ENCODE measurements around the gene FLT3LG. TPM values are rescaled to one million over a fixed set of nuclear protein-coding genes. Genes with fewer than 3 reads are reported as not detected.

Gene FLT3LG
- total and polyA plus RNA-seq, 2 donors: 3.4 to 18.8 TPM

Small RNAs within 50 kb of the gene (small RNA-seq; reads per million reads assigned to genes)
- gene COX6CP7 (not detected), gene MIR150 (31.4 reads per million, percentile 96 among the genes with 10 or more reads in this experiment), gene SNORD32A (not detected), gene SNORD33 (not detected), gene SNORD34 (not detected), gene SNORD35A (not detected), gene SNORD35B (not detected)

Other genes with a start within 250 kb of the FLT3LG start
- gene SLC6A16, start 149.0 kb upstream of the FLT3LG start, total RNA-seq: 0.26 TPM
- 2.0 TPM for gene SLC6A16, start 149.0 kb upstream of the FLT3LG start, polyA plus RNA-seq
- 6.5 TPM for gene CD37, start 138.8 kb upstream of the FLT3LG start, total RNA-seq
- 12.4 TPM for gene CD37, start 138.8 kb upstream of the FLT3LG start, polyA plus RNA-seq
- 21.1 TPM for gene TEAD2, start 111.8 kb upstream of the FLT3LG start, total RNA-seq
- gene TEAD2, start 111.8 kb upstream of the FLT3LG start, polyA plus RNA-seq: 54.8 TPM
- not detected for gene DKKL1, start 110.3 kb upstream of the FLT3LG start, total RNA-seq
- 0.46 TPM for gene DKKL1, start 110.3 kb upstream of the FLT3LG start, polyA plus RNA-seq
- not detected for gene KASH5, start 86.0 kb upstream of the FLT3LG start, total RNA-seq
- not detected for gene KASH5, start 86.0 kb upstream of the FLT3LG start, polyA plus RNA-seq
- gene PTH2, start 50.8 kb upstream of the FLT3LG start, total RNA-seq: not detected
- not detected for gene PTH2, start 50.8 kb upstream of the FLT3LG start, polyA plus RNA-seq
- gene GFY, start 48.8 kb upstream of the FLT3LG start, total RNA-seq: not detected
- not detected for gene GFY, start 48.8 kb upstream of the FLT3LG start, polyA plus RNA-seq
- 0.85 TPM for gene SLC17A7, start 32.7 kb upstream of the FLT3LG start, total RNA-seq
- 2.1 TPM for gene SLC17A7, start 32.7 kb upstream of the FLT3LG start, polyA plus RNA-seq
- 49.6 TPM for gene PIH1D1, start 22.4 kb upstream of the FLT3LG start, total RNA-seq
- 69.6 TPM for gene PIH1D1, start 22.4 kb upstream of the FLT3LG start, polyA plus RNA-seq
- gene ALDH16A1, start 21.0 kb upstream of the FLT3LG start, total RNA-seq: 14.2 TPM
- gene ALDH16A1, start 21.0 kb upstream of the FLT3LG start, polyA plus RNA-seq: 34.7 TPM
- 2,198 TPM for gene RPL13A, start 13.4 kb downstream of the FLT3LG start, total RNA-seq
- gene RPL13A, start 13.4 kb downstream of the FLT3LG start, polyA plus RNA-seq: 3,726 TPM
- gene RPS11, start 22.2 kb downstream of the FLT3LG start, total RNA-seq: 1,853 TPM
- 3,946 TPM for gene RPS11, start 22.2 kb downstream of the FLT3LG start, polyA plus RNA-seq
- 118 TPM for gene FCGRT, start 38.4 kb downstream of the FLT3LG start, total RNA-seq
- gene FCGRT, start 38.4 kb downstream of the FLT3LG start, polyA plus RNA-seq: 200 TPM
- 50.2 TPM for gene RCN3, start 53.8 kb downstream of the FLT3LG start, total RNA-seq
- gene RCN3, start 53.8 kb downstream of the FLT3LG start, polyA plus RNA-seq: 31.2 TPM
- 33.0 TPM for gene NOSIP, start 106.3 kb downstream of the FLT3LG start, total RNA-seq
- gene NOSIP, start 106.3 kb downstream of the FLT3LG start, polyA plus RNA-seq: 67.2 TPM
- 1.6 TPM for gene PRRG2, start 107.1 kb downstream of the FLT3LG start, total RNA-seq
- 3.6 TPM for gene PRRG2, start 107.1 kb downstream of the FLT3LG start, polyA plus RNA-seq
- 4.2 TPM for gene PRR12, start 117.0 kb downstream of the FLT3LG start, total RNA-seq
- 20.3 TPM for gene PRR12, start 117.0 kb downstream of the FLT3LG start, polyA plus RNA-seq
- gene RRAS, start 165.9 kb downstream of the FLT3LG start, total RNA-seq: 11.8 TPM
- gene RRAS, start 165.9 kb downstream of the FLT3LG start, polyA plus RNA-seq: 279 TPM
- 8.3 TPM for gene SCAF1, start 168.0 kb downstream of the FLT3LG start, total RNA-seq
- gene SCAF1, start 168.0 kb downstream of the FLT3LG start, polyA plus RNA-seq: 42.3 TPM
- 31.9 TPM for gene IRF3, start 191.6 kb downstream of the FLT3LG start, total RNA-seq
- gene IRF3, start 191.6 kb downstream of the FLT3LG start, polyA plus RNA-seq: 84.9 TPM
- 3.1 TPM for gene BCL2L12, start 191.7 kb downstream of the FLT3LG start, total RNA-seq
- 23.6 TPM for gene BCL2L12, start 191.7 kb downstream of the FLT3LG start, polyA plus RNA-seq
- 121 TPM for gene PRMT1, start 203.1 kb downstream of the FLT3LG start, total RNA-seq
- gene PRMT1, start 203.1 kb downstream of the FLT3LG start, polyA plus RNA-seq: 215 TPM
- gene ADM5, start 215.4 kb downstream of the FLT3LG start, total RNA-seq: 1.4 TPM
- gene ADM5, start 215.4 kb downstream of the FLT3LG start, polyA plus RNA-seq: 6.3 TPM
- 11.8 TPM for gene CPT1C, start 216.9 kb downstream of the FLT3LG start, total RNA-seq
- gene CPT1C, start 216.9 kb downstream of the FLT3LG start, polyA plus RNA-seq: 7.3 TPM

Data from urinary bladder (tissue), 2 donors.